K562 (cell line): ENCODE measurements around the gene METAP1. TPM values are rescaled to one million over a fixed set of nuclear protein-coding genes. Genes with fewer than 3 reads are reported as not detected.

Source experiments
- ATAC-seq: fragments of 200-7000 bp; cut with Tn5 transposase; 3 replicates; pipeline ENCODE4 v1.9.1; 2020; ENCODE audit warnings: moderate library complexity
- BruUV-seq: library from RNA; stranded (reverse); fragments of 400-500 nt; replicated peaks from 2 replicates; lab custom pipeline; 2021; lab: Mats Ljungman, UMichigan
- CTCF ChIA-PET: fragments of 300-600 bp; formaldehyde crosslinking; extraction: SDS; loops from one replicate; lab custom pipeline; 2021; ENCODE audit warnings: low intra/inter-chr PET ratio; lab: Yijun Ruan, JAX
- POLR2A ChIA-PET: fragments of 300-600, 350-650 bp; sonication (Branson Sonifier 250); formaldehyde crosslinking; extraction: SDS; loops from one replicate; lab custom pipeline; 2021; ENCODE audit warnings: antibody characterized with exemption, inconsistent platforms; lab: Yijun Ruan, JAX
- DNase-seq, 4 experiments: peaks; one replicate each; pipeline versions ENCODE4 v3.0.0 to v3.0.0-alpha.2; 2011 to 2018; ENCODE audit warnings: low spot score in 3 of 4, mixed read lengths in 3 of 4; ENCODE audit errors: extremely low read depth in 1 of 4
- FAIRE-seq: peaks from 2 replicates; lab custom pipeline; 2011; peaks lifted over from hg19 to GRCh38; lab: Jason Lieb, UNC
- H2AFZ ChIP-seq: 2 replicates; pipeline ENCODE4 v1.6.0; 2011; ENCODE audit warnings: low read depth, low read length, control low read depth, inconsistent platforms
- H3K27ac ChIP-seq: fragments of 200-600 bp; 3 replicates; pipeline ENCODE4 v1.8.0; 2011; ENCODE audit warnings: low read depth, mild to moderate bottlenecking, control low read depth, inconsistent platforms, low read length, moderate library complexity, mixed read lengths; ENCODE audit errors: extremely low read depth
- H3K27me3 ChIP-seq, 2 experiments: fragments of 300-600 bp in 1 of 2; 2 replicates in 1 of 2; 3 replicates in 1 of 2; pipeline versions ENCODE4 v1.6.0 to v1.8.0; 2011; ENCODE audit warnings: inconsistent platforms in 2 of 2, low read length in 2 of 2, mild to moderate bottlenecking in 1 of 2, mixed read lengths in 1 of 2, moderate library complexity in 1 of 2; ENCODE audit not compliant: control insufficient read depth in 2 of 2, insufficient read depth in 2 of 2
- H3K36me3 ChIP-seq: fragments of 300-600 bp; 3 replicates; pipeline ENCODE4 v1.8.0; 2011; ENCODE audit warnings: mild to moderate bottlenecking, low read length, inconsistent platforms; ENCODE audit not compliant: control insufficient read depth, insufficient read depth
- H3K4me1 ChIP-seq, 2 experiments: fragments of 200-600 bp in 1 of 2; replicated peaks in 1 of 2; 2 replicates in 1 of 2; 3 replicates in 1 of 2; pipeline versions ENCODE4 v1.5.1 to v1.8.0; 2011; ENCODE audit warnings: inconsistent platforms in 2 of 2, low read length in 2 of 2, mild to moderate bottlenecking in 1 of 2, mixed read lengths in 1 of 2, moderate library complexity in 1 of 2; ENCODE audit not compliant: control insufficient read depth in 2 of 2, insufficient read depth in 2 of 2
- H3K4me2 ChIP-seq: 2 replicates; pipeline ENCODE4 v1.6.1; 2011; ENCODE audit warnings: low read length, control low read depth, inconsistent platforms, mixed read lengths; ENCODE audit not compliant: insufficient read depth
- H3K4me3 ChIP-seq: fragments of 200-600 bp; sonication (generic), shearing (Covaris generic); 2 replicates; pipeline ENCODE4 v1.5.1; 2016; ENCODE audit warnings: control low read depth, inconsistent platforms
- H3K79me2 ChIP-seq: fragments of 200-600 bp; 3 replicates; pipeline ENCODE4 v1.8.0; 2011; ENCODE audit warnings: low read length, inconsistent platforms; ENCODE audit not compliant: control insufficient read depth, insufficient read depth
- H3K9ac ChIP-seq, 2 experiments: 2 replicates each; pipeline versions ENCODE4 v1.6.0 to v1.6.1; 2011; ENCODE audit warnings: low read depth in 2 of 2, low read length in 2 of 2, control low read depth in 1 of 2, inconsistent platforms in 1 of 2, mild to moderate bottlenecking in 1 of 2, mixed read lengths in 1 of 2; ENCODE audit not compliant: insufficient read depth in 1 of 2
- H3K9me1 ChIP-seq: one replicate; pipeline ENCODE4 v1.6.0; 2011; ENCODE audit warnings: inconsistent platforms, mild to moderate bottlenecking, low read length, moderate library complexity; ENCODE audit not compliant: control insufficient read depth, insufficient read depth
- H3K9me3 ChIP-seq: replicated peaks from 2 replicates; pipeline ENCODE4 v1.5.1; 2011; ENCODE audit warnings: low read depth, low read length, inconsistent platforms; ENCODE audit not compliant: control insufficient read depth, insufficient read depth
- H4K20me1 ChIP-seq: replicated peaks from 2 replicates; pipeline ENCODE4 v1.6.1; 2011; ENCODE audit warnings: low read length, inconsistent platforms, mixed read lengths; ENCODE audit not compliant: control insufficient read depth, insufficient read depth
- ATF2 ChIP-seq: sonication (generic); formaldehyde crosslinking; IDR thresholded peaks from 2 replicates; pipeline ENCODE4 v1.8.1; 2022; ENCODE audit warnings: missing genetic modification reagents
- FOXA1 ChIP-seq: fragments of 450-650 bp; IDR thresholded peaks from 2 replicates; pipeline ENCODE4 v1.6.1; 2016; ENCODE audit warnings: mild to moderate bottlenecking, borderline replicate concordance
- HMGN3 ChIP-seq: IDR thresholded peaks from 2 replicates; pipeline ENCODE4 v1.6.1; 2011; ENCODE audit warnings: borderline replicate concordance, low read depth, mild to moderate bottlenecking, mixed read lengths, low read length; ENCODE audit not compliant: insufficient read length; ENCODE audit errors: extremely low read depth
- ILF3 ChIP-seq: fragments of 450-650 bp; IDR thresholded peaks from 2 replicates; pipeline ENCODE4 v1.6.1; 2018; ENCODE audit warnings: antibody characterized with exemption, mild to moderate bottlenecking, moderate library complexity, borderline replicate concordance
- MAX ChIP-seq: sonication (generic); formaldehyde crosslinking; IDR thresholded peaks from 2 replicates; pipeline ENCODE4 v1.9.0; 2022; ENCODE audit warnings: mild to moderate bottlenecking, missing genetic modification reagents
- NCOR1 ChIP-seq: fragments of 450-650 bp; IDR thresholded peaks from 2 replicates; pipeline ENCODE4 v1.6.1; 2016; ENCODE audit warnings: mild to moderate bottlenecking, moderate library complexity
- PHTF2 ChIP-seq: fragments of 250-450 bp; sonication (Bioruptor Pico); IDR thresholded peaks from 2 replicates; pipeline ENCODE4 v1.5.0; 2021; ENCODE audit warnings: mild to moderate bottlenecking
- SIN3A ChIP-seq, 2 experiments: fragments of 150-350 bp in 1 of 2; IDR thresholded peaks; 2 replicates each; pipeline ENCODE4 v1.6.1; 2011 to 2016; ENCODE audit warnings: borderline replicate concordance in 2 of 2, low read depth in 2 of 2, low read length in 2 of 2, mild to moderate bottlenecking in 2 of 2, moderate library complexity in 2 of 2; ENCODE audit not compliant: control insufficient read depth in 1 of 2
- STAT5A ChIP-seq: IDR thresholded peaks from 2 replicates; pipeline ENCODE4 v1.6.1; 2012; ENCODE audit warnings: low read length, inconsistent platforms, borderline replicate concordance
- ZFPM2 ChIP-seq: fragments of 250-450 bp; sonication (Bioruptor Pico); IDR thresholded peaks from 2 replicates; pipeline ENCODE4 v1.5.1; 2022; ENCODE audit warnings: mild to moderate bottlenecking
- ZNF140 ChIP-seq: fragments of 250-450 bp; sonication (Bioruptor Pico); IDR thresholded peaks from 2 replicates; pipeline ENCODE4 v1.8.0; 2021; ENCODE audit warnings: moderate library complexity, mild to moderate bottlenecking, inconsistent platforms
- WGBS: fragments of 100-300 bp; shearing (Covaris generic); methylation state at CpG from one replicate; pipeline ENCODE4 v1.1.6; 2016; ENCODE audit warnings: low coverage, mixed read lengths; ENCODE audit not compliant: insufficient coverage; ENCODE audit errors: missing lambda C conversion rate; 5-methylcytosine and 5-hydroxymethylcytosine counted together
- in situ Hi-C: fragments of 300-500 bp; cut with MboI; formaldehyde crosslinking; loops from 4 replicates; pipeline ENCODE4 v1.15.0; 2018; ENCODE audit warnings: inconsistent platforms, mixed read lengths
- intact Hi-C: fragments of 100-400 bp; cut with micrococcal nuclease; formaldehyde crosslinking; loops from 2 replicates; pipeline ENCODE4 v1.14.2; 2022
- polyA plus RNA-seq, 8 experiments: library from polyadenylated mRNA; depleted of rRNA in 4 of 8; stranded (reverse) in 5 of 8; unstranded in 3 of 8; fragments of >200 nt; fragmentation: Nextera tagmentation in 2 of 8; fragmentation: Illumina TruSeq in 1 of 8; extraction: Ambion mirVana in 2 of 8; extraction: Trizol in 1 of 8; gene quantifications; 2 replicates each; pipeline versions ENCODE4 v1.2.1 to v1.2.3, GENCODE V29; 2011 to 2014; ENCODE audit warnings: inconsistent platforms in 1 of 8, missing spikeins in 1 of 8
- total RNA-seq, 7 experiments: library from RNA; depleted of rRNA in 6 of 7; stranded (reverse); fragments of >200 nt in 6 of 7; fragmentation: Illumina TruSeq in 2 of 7; extraction: Trizol in 2 of 7; gene quantifications; 2 replicates each; pipeline versions ENCODE4 v1.2.1 to v1.2.3, GENCODE V29; 2011 to 2021; ENCODE audit warnings: low replicate concordance in 1 of 7
- TF ChIP-seq, protein P1 (sequence below): fragments of 450-650 bp; IDR thresholded peaks from 2 replicates; pipeline ENCODE4 v1.6.1; 2016

The METAP1 gene
- total and polyA plus RNA-seq, 9 of the 15 experiments (the other 6 are each of a cell fraction or from before 2014, with no cell fraction given) = 31.4 to 77.6 (median 59.5) TPM

DNA sequence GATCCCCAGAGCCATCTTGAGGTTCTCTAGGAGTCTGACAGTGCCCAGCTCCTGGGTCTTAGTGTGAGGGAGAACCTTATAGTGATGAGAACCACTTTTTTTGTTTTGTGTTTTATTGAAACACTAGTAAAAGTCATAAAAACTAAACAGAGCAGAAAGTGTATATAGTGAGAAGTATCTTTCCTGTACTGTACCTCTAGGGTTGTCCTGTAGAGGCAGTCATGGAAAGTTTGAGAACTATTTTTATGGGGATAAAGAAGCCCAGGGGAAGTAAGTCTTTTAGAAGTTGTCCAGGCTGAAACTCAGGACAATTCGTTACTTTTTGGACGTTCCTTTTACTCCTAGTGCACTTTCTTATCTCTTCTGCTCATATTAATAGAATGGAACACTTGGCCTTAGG, 52.2 kb downstream of the METAP1 start:
- H3K27me3 ChIP-seq = no peaks in the 10 kb centered on the region
- peak overlapping the region; percentile 38; the same call in 1 of the 3 replicates for H3K27ac ChIP-seq
- in situ Hi-C loops = no loop called here
- FAIRE-seq = no peak
- no peak overlapping the region for H3K9ac ChIP-seq
- no peaks in the 10 kb centered on the region; a peak in 1 of 5 replicates for H3K4me1 ChIP-seq
- WGBS = 41% methylated on average over 2 of the region's 2 CpGs
- H3K4me2 ChIP-seq = no peak overlapping the region
- no peak for TF ChIP-seq FOXA1
- TF ChIP-seq ILF3 = no peak
- TF ChIP-seq, protein P1, sequence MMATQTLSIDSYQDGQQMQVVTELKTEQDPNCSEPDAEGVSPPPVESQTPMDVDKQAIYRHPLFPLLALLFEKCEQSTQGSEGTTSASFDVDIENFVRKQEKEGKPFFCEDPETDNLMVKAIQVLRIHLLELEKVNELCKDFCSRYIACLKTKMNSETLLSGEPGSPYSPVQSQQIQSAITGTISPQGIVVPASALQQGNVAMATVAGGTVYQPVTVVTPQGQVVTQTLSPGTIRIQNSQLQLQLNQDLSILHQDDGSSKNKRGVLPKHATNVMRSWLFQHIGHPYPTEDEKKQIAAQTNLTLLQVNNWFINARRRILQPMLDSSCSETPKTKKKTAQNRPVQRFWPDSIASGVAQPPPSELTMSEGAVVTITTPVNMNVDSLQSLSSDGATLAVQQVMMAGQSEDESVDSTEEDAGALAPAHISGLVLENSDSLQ = no peak
- 0 out of 3 replicates have a peak, but pooled peaks cover 3% of the 10 kb centered on the region for H3K79me2 ChIP-seq
- no peak overlapping the region for H2AFZ ChIP-seq
- no peak for DNase-seq
- intact Hi-C loops = no loop called here
- H3K36me3 ChIP-seq = peaks cover 88% of the 10 kb centered on the region
- no TSS peak for BruUV-seq
- no peak overlapping the region for H3K4me3 ChIP-seq
- no peaks in the 10 kb centered on the region for H3K9me3 ChIP-seq
- ATAC-seq = peak; percentile 78
- ChIA-PET POLR2A (no interaction called here), CTCF (no interaction called here)
- no peaks in the 10 kb centered on the region for H4K20me1 ChIP-seq
- no peaks in the 10 kb centered on the region for H3K9me1 ChIP-seq

- Histone ChIP-seq H3K4me3 (no peak overlapping the region), H3K9me1 (no peaks in the 10 kb centered on the region), H3K79me2 (no peaks in the 10 kb centered on the region), H3K36me3 (peaks cover 81% of the 10 kb centered on the region), H3K27ac (no peak overlapping the region), H3K4me2 (no peak overlapping the region), H3K9me3 (no peaks in the 10 kb centered on the region), H2AFZ (no peak overlapping the region), H3K9ac (no peak overlapping the region), H3K4me1 (no peaks in the 10 kb centered on the region; a peak in 2 of 5 replicates), H4K20me1 (no peaks in the 10 kb centered on the region; the same call in 1 of the 2 replicates), H3K27me3 (no peaks in the 10 kb centered on the region)
- POLR2A ChIA-PET = interaction anchor here (0.9 kb wide), 1 partner anchor 25 kb away, joined by 3 read pairs; no protein-coding TSS in a partner anchor
- DNase-seq (no peak), ATAC-seq (no peak), FAIRE-seq (no peak)
- in situ Hi-C loops = loop anchor here (10.0 kb wide), 1 partner anchor 308 kb away; no protein-coding TSS in a partner anchor
- CTCF ChIA-PET = no interaction called here
- intact Hi-C loops = no loop called here
- no TSS peak for BruUV-seq
- TF ChIP-seq ATF2 (no peak), PHTF2 (no peak), MAX (CRISPR knock-in tag) (no peak), ZNF140 (CRISPR knock-in tag) (no peak), SIN3A (IDR thresholded peaks at IDR 0.05; ENCODE audit: borderline replicate concordance in 2 of 2, control insufficient read depth in 1 of 2, low read depth in 2 of 2, low read length in 2 of 2) (no peak), ZFPM2 (CRISPR knock-in tag) (no peak), HMGN3 (no peak), STAT5A (no peak), NCOR1 (no peak)
Measured at GRCh38 chr4:99052902-99053301, 57.4 kb downstream of the METAP1 start.
